A549 (cell line): ENCODE measurements around the gene ETV3.

Experiments
- BHLHE40 ChIP-seq: IDR thresholded peaks from 2 replicates; pipeline ENCODE4 v1.6.1; 2012; ENCODE audit warnings: low read depth, low read length, inconsistent platforms
- EP300 ChIP-seq, 2 experiments: fragments of >200 bp; sonication (Bioruptor Twin); formaldehyde crosslinking; IDR thresholded peaks; 2 replicates in 1 of 2; 3 replicates in 1 of 2; pipeline ENCODE4 v1.6.1; 2016 to 2017
- HDAC2 ChIP-seq: fragments of 200-600 bp; sonication (generic); IDR thresholded peaks from 2 replicates; pipeline ENCODE4 v1.6.1; 2016
- JUN ChIP-seq, 2 experiments: fragments of >200 bp; sonication (Bioruptor Twin); formaldehyde crosslinking; IDR thresholded peaks; 2 replicates in 1 of 2; 3 replicates in 1 of 2; pipeline ENCODE4 v1.6.1; 2016 to 2017
- JUNB ChIP-seq: fragments of >200 bp; sonication (Bioruptor Twin); formaldehyde crosslinking; IDR thresholded peaks from 2 replicates; pipeline ENCODE4 v1.6.1; 2016
- PHF8 ChIP-seq: fragments of 200-600 bp; sonication (generic); IDR thresholded peaks from 2 replicates; pipeline ENCODE4 v1.6.1; 2016; ENCODE audit warnings: low read depth, mild to moderate bottlenecking, antibody characterized with exemption, moderate library complexity, borderline replicate concordance
- POLR2A ChIP-seq: IDR thresholded peaks from 2 replicates; pipeline ENCODE4 v1.6.1; 2012; ENCODE audit warnings: mild to moderate bottlenecking, low read length
- POLR2AphosphoS2 ChIP-seq: conservative IDR thresholded peaks from 2 replicates; pipeline ENCODE4 v1.6.1; 2012; ENCODE audit warnings: low read length, improper control_type of control experiment, inconsistent platforms
- RNF2 ChIP-seq: fragments of 200-600 bp; sonication (generic); IDR thresholded peaks from 2 replicates; pipeline ENCODE4 v1.6.1; 2016; ENCODE audit warnings: low read depth, mild to moderate bottlenecking, antibody characterized with exemption, moderate library complexity, borderline replicate concordance
- SMC3 ChIP-seq: fragments of >200 bp; sonication (Bioruptor Twin); formaldehyde crosslinking; IDR thresholded peaks from 3 replicates; pipeline ENCODE4 v1.6.1; 2018; ENCODE audit warnings: inconsistent platforms
- TF ChIP-seq, protein P1 (sequence below): fragments of >200 bp; sonication (Bioruptor Twin); formaldehyde crosslinking; IDR thresholded peaks from 3 replicates; pipeline ENCODE4 v1.5.1; 2016
- TF ChIP-seq, protein P2 (sequence below): IDR thresholded peaks from 2 replicates; pipeline ENCODE4 v1.6.1; 2012
- TF ChIP-seq, protein P3 (sequence below): fragments of 200-600 bp; sonication (generic); IDR thresholded peaks from 2 replicates; pipeline ENCODE4 v1.6.1; 2016; ENCODE audit warnings: antibody characterized with exemption, mild to moderate bottlenecking, moderate library complexity

DNA sequence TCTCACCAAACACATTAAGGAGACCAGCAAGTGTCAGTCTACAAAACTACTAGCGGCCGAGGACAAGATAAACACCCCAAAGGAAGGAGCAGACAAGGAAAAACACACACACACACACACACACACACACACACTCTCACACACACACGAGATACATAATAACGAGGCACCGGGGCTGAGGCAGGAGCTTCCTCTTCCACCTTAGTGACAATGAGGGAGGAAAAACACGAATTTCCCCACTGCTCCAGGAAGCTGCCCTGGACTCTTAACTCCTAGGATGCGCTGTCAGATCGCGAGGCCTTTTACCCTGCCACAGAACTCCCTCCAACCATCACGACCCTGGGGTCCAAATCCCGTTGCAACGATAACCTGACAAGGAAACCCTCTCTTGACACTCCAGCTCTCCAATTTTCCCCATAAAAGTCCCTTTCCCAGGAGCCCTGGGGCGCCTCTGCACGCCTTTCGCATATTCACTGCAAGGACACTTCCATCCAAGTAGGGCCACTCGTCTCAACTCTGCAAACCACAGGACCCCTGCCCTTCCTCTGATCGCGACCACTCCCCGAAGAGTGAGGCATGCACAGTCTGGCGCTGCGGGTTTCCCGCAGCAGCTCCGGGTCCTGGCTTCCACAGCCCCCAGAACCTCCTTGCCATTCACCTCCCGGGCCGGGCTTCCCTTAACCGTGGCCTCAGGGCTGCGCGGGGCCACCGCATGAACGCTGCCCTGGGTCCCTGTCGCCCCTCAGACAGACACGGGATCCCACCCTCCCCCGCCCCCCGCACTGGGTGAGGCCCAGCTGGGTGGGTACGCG, 581 bp downstream of the ETV3 start:
- TF ChIP-seq, protein P1, sequence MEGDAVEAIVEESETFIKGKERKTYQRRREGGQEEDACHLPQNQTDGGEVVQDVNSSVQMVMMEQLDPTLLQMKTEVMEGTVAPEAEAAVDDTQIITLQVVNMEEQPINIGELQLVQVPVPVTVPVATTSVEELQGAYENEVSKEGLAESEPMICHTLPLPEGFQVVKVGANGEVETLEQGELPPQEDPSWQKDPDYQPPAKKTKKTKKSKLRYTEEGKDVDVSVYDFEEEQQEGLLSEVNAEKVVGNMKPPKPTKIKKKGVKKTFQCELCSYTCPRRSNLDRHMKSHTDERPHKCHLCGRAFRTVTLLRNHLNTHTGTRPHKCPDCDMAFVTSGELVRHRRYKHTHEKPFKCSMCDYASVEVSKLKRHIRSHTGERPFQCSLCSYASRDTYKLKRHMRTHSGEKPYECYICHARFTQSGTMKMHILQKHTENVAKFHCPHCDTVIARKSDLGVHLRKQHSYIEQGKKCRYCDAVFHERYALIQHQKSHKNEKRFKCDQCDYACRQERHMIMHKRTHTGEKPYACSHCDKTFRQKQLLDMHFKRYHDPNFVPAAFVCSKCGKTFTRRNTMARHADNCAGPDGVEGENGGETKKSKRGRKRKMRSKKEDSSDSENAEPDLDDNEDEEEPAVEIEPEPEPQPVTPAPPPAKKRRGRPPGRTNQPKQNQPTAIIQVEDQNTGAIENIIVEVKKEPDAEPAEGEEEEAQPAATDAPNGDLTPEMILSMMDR, result no peak
- TF ChIP-seq BHLHE40 (no peak), POLR2A (no peak), RNF2 (no peak), EP300 (IDR thresholded peaks at IDR 0.05) (no peak), JUNB (no peak), JUN (IDR thresholded peaks at IDR 0.05) (no peak), POLR2AphosphoS2 (no peak), SMC3 (no peak), HDAC2 (no peak), PHF8 (no peak; the same call in 1 of the 2 replicates)
- TF ChIP-seq, protein P2, sequence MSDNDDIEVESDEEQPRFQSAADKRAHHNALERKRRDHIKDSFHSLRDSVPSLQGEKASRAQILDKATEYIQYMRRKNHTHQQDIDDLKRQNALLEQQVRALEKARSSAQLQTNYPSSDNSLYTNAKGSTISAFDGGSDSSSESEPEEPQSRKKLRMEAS, result no peak
- TF ChIP-seq, protein P3, sequence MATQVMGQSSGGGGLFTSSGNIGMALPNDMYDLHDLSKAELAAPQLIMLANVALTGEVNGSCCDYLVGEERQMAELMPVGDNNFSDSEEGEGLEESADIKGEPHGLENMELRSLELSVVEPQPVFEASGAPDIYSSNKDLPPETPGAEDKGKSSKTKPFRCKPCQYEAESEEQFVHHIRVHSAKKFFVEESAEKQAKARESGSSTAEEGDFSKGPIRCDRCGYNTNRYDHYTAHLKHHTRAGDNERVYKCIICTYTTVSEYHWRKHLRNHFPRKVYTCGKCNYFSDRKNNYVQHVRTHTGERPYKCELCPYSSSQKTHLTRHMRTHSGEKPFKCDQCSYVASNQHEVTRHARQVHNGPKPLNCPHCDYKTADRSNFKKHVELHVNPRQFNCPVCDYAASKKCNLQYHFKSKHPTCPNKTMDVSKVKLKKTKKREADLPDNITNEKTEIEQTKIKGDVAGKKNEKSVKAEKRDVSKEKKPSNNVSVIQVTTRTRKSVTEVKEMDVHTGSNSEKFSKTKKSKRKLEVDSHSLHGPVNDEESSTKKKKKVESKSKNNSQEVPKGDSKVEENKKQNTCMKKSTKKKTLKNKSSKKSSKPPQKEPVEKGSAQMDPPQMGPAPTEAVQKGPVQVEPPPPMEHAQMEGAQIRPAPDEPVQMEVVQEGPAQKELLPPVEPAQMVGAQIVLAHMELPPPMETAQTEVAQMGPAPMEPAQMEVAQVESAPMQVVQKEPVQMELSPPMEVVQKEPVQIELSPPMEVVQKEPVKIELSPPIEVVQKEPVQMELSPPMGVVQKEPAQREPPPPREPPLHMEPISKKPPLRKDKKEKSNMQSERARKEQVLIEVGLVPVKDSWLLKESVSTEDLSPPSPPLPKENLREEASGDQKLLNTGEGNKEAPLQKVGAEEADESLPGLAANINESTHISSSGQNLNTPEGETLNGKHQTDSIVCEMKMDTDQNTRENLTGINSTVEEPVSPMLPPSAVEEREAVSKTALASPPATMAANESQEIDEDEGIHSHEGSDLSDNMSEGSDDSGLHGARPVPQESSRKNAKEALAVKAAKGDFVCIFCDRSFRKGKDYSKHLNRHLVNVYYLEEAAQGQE, result no peak
